Measurements from ENCODE around the gene N4BP2L2. TPM values are rescaled to one million over a fixed set of nuclear protein-coding genes. Genes with fewer than 3 reads are reported as not detected.

The N4BP2L2 gene
- total RNA-seq, 1 experiment from 2014 or later, result 96.8 TPM

DNA sequence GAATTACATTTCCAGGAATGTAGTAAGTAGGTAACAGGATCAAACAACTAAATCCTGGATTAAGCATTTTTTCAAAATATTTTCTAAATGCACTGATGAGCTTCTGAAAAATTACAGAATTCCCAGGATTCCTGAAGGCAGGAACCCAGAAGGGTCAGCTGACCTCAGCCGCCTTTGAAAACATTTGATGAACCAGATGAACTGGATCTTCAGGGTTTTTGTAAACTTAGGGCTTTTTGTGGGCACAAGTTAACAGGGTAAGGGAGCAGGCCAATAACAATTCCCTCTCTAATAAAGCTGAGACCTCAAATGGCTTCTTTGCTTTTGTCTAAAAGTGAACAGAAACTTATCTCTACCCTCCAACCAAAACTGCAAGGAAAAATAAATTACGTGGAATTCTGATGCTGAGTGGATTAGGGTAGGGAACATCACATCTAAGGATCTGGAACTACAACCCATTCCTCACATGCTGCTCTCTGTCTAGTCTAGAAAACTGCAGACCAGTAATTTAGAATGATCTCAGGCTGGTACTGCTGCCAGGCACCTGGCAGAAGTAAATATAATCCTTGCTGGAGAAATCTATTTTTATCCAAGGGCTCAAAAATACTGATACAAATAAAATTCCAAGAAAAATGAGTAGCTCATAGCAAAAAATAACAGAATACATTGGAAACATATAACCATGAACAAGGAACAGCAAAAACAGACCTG lies 62.4 kb downstream of the N4BP2L2 start:
- H3K27me3 ChIP-seq (replicated peaks; ENCODE audit: insufficient read depth, low read depth, low read length, poor library complexity), result no peaks in the 10 kb centered on the region
- no TSS peak for BruUV-seq (replicated peaks)

DNA sequence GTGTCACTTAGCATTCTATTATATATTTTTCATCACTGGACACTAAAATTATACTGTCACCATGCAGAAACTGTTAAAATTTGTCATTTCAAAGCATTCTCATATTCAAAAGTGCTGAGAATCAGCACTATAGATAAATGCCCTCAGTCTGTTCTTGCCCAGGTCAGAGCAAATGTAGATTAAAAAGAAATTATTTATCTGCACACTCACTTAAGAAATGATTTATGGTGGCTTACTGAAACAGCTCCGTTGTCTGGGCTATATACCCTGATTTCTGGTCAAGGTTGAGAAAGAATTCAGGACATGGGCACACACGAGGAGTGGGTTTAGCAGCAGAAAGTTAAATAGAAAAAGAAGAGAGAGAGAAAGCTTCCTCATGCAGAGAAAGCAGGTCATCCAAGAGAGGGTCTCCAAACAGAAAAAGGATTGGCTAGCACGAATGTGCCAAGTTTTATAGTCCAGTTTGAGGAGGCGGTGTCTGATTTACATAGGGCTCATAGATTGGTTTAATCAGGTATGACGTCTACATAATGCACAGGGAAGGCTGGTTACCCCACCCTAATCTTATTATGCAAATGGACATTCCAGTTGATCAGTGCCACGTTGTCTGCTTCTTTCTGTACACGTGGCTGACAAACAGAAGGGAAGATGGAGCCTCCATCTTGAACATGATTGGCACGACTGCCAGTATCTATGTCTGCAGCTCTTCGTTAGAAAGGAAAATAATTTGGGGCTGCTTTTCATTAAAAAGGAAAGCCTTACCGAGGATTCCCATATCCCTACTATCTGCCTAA lies 63.4 kb downstream of the N4BP2L2 start:
- no peaks in the 10 kb centered on the region for H3K36me3 ChIP-seq (ENCODE audit: insufficient read depth, low read length, poor library complexity, severe bottlenecking)
- no peaks in the 10 kb centered on the region for H3K4me1 ChIP-seq (ENCODE audit: insufficient read depth, low read length, poor library complexity, severe bottlenecking)
- TF ChIP-seq, protein P1, sequence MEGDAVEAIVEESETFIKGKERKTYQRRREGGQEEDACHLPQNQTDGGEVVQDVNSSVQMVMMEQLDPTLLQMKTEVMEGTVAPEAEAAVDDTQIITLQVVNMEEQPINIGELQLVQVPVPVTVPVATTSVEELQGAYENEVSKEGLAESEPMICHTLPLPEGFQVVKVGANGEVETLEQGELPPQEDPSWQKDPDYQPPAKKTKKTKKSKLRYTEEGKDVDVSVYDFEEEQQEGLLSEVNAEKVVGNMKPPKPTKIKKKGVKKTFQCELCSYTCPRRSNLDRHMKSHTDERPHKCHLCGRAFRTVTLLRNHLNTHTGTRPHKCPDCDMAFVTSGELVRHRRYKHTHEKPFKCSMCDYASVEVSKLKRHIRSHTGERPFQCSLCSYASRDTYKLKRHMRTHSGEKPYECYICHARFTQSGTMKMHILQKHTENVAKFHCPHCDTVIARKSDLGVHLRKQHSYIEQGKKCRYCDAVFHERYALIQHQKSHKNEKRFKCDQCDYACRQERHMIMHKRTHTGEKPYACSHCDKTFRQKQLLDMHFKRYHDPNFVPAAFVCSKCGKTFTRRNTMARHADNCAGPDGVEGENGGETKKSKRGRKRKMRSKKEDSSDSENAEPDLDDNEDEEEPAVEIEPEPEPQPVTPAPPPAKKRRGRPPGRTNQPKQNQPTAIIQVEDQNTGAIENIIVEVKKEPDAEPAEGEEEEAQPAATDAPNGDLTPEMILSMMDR (conservative IDR thresholded peaks at IDR 0.05; ENCODE audit: low read depth, low read length), result no peak
- no peak for TF ChIP-seq EZH2 (IDR thresholded peaks at IDR 0.05; ENCODE audit: borderline replicate concordance, low read depth, low read length, poor library complexity, severe bottlenecking)
- TSS peak; percentile 78 for BruUV-seq (replicated peaks)
- H3K4me3 ChIP-seq (ENCODE audit: low read depth, low read length, poor library complexity, severe bottlenecking), result no peak overlapping the region
- no peaks in the 10 kb centered on the region for H3K27me3 ChIP-seq (replicated peaks; ENCODE audit: insufficient read depth, low read depth, low read length, poor library complexity)
- POLR2A ChIA-PET (ENCODE audit: low non-redundant PET), result interaction anchor here (0.5 kb wide), 1 partner anchor 37 kb away, joined by 3 read pairs; no protein-coding TSS in a partner anchor
- peak; percentile 71 for DNase-seq (ENCODE audit: low spot score)
- H3K27ac ChIP-seq (ENCODE audit: low read depth, low read length, poor library complexity, severe bottlenecking), result no peak overlapping the region
- no peaks in the 10 kb centered on the region for H3K9me3 ChIP-seq (ENCODE audit: low read depth, low read length, poor library complexity, severe bottlenecking)
- CTCF ChIA-PET, result no interaction called here
- intact Hi-C loops (cut with micrococcal nuclease; ENCODE audit: unreplicated experiment), result no loop called here

More for the DNA sequence above, 62.4 kb downstream of the N4BP2L2 start:
- Histone ChIP-seq H3K27ac (ENCODE audit: low read depth, low read length, poor library complexity, severe bottlenecking) (no peak overlapping the region), H3K4me3 (ENCODE audit: low read depth, low read length, poor library complexity, severe bottlenecking) (no peak overlapping the region), H3K36me3 (ENCODE audit: insufficient read depth, low read length, poor library complexity, severe bottlenecking) (no peaks in the 10 kb centered on the region), H3K4me1 (ENCODE audit: insufficient read depth, low read length, poor library complexity, severe bottlenecking) (no peaks in the 10 kb centered on the region), H3K9me3 (ENCODE audit: low read depth, low read length, poor library complexity, severe bottlenecking) (no peaks in the 10 kb centered on the region)
- ChIA-PET POLR2A (ENCODE audit: low non-redundant PET) (no interaction called here), CTCF (no interaction called here)
- intact Hi-C loops (cut with micrococcal nuclease; ENCODE audit: unreplicated experiment), result no loop called here
- TF ChIP-seq, protein P1 (conservative IDR thresholded peaks at IDR 0.05; ENCODE audit: low read depth, low read length), result no peak
- no peak for TF ChIP-seq EZH2 (IDR thresholded peaks at IDR 0.05; ENCODE audit: borderline replicate concordance, low read depth, low read length, poor library complexity, severe bottlenecking)
- no peak for DNase-seq (ENCODE audit: low spot score)

GRCh38 chr13:32473650-32474049 lies 64.9 kb downstream of the N4BP2L2 start:
- no peak for DNase-seq (ENCODE audit: low spot score)
- TF ChIP-seq, protein P1 (conservative IDR thresholded peaks at IDR 0.05; ENCODE audit: low read depth, low read length), result no peak
- TF ChIP-seq EZH2 (IDR thresholded peaks at IDR 0.05; ENCODE audit: borderline replicate concordance, low read depth, low read length, poor library complexity, severe bottlenecking), result no peak
- POLR2A ChIA-PET (ENCODE audit: low non-redundant PET), result interaction anchor here (0.7 kb wide), 1 partner anchor 762 kb away, joined by 7 read pairs; no protein-coding TSS in a partner anchor
- no peaks in the 10 kb centered on the region for H3K27me3 ChIP-seq (replicated peaks; ENCODE audit: insufficient read depth, low read depth, low read length, poor library complexity)
- no TSS peak for BruUV-seq (replicated peaks)
- CTCF ChIA-PET, result no interaction called here
- no peaks in the 10 kb centered on the region for H3K4me1 ChIP-seq (ENCODE audit: insufficient read depth, low read length, poor library complexity, severe bottlenecking)
- no peaks in the 10 kb centered on the region for H3K9me3 ChIP-seq (ENCODE audit: low read depth, low read length, poor library complexity, severe bottlenecking)
- no peak overlapping the region for H3K4me3 ChIP-seq (ENCODE audit: low read depth, low read length, poor library complexity, severe bottlenecking)
- intact Hi-C loops (cut with micrococcal nuclease; ENCODE audit: unreplicated experiment), result no loop called here
- H3K36me3 ChIP-seq (ENCODE audit: insufficient read depth, low read length, poor library complexity, severe bottlenecking), result no peaks in the 10 kb centered on the region
- no peak overlapping the region for H3K27ac ChIP-seq (ENCODE audit: low read depth, low read length, poor library complexity, severe bottlenecking)

Data from A673 (cell line).